GM18870 (cell line): Measurements from ENCODE around the gene MRPS5.
"Not testable (repeated sequence)": the region's sequence is repeated elsewhere in the genome, so short reads cannot be mapped to it uniquely, and the experiment has no call there.

Experiments
- ATAC-seq: cut with Tn5 transposase; IDR thresholded peaks from one replicate; pipeline ENCODE4 v1.9.1; 2021; ENCODE audit warnings: moderate library complexity; ENCODE audit not compliant: unreplicated experiment

Gene MRPS5

GRCh38 chr2:95048825-95049682 lies 72.6 kb downstream of the MRPS5 start:
- no peak for ATAC-seq

DNA sequence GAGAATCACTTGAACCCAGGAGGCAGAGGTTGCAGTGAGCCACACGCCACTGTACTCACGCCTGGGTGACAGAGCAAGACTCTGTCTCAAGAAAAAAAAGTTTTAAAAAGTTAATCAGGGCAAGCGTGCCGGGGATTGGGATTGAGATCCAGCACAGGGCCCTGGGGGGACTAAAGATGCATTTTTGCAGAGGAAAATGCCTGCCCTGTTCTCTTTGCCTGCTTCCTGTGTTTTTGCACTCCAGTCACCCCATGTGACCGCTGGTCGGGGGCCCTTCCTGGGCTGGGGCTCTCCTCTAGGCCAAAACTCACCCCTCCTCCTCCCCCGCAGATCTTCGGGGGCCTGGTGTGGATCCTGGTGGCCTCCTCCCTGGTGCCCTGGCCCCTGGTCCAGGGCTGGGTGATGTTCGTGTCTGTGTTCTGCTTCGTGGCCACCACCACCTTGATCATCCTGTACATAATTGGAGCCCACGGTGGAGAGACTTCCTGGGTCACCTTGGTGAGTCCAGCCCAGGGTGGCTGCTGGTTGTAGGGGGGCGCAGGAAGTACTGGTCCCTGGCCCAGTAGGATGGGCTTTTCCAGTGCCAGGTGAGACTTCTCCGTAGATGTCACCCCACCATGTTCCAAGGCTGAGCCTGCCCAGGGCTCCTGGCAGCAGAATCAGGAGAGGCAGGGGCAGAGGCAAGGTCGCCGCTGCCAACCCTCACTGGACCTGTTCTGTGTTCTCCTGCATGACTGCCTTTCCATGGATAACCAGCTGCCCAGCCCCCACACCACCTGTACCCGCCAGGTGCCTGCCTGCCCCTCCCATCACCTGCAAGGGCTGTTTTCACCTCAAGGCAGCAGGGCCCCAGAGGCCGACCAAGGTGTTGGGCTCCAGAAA lies 73.7 kb downstream of the MRPS5 start:
- no peak for ATAC-seq

- no peak for ATAC-seq
Measured at GRCh38 chr2:95046371-95047112, 75.1 kb downstream of the MRPS5 start.

- no peak for ATAC-seq
Measured at GRCh38 chr2:95044601-95045000, 77.0 kb downstream of the MRPS5 start.

GRCh38 chr2:95043300-95044093 lies 78.1 kb downstream of the MRPS5 start:
- peak; percentile 42 for ATAC-seq

- no peak for ATAC-seq
Measured at GRCh38 chr2:95042472-95043271, 78.9 kb downstream of the MRPS5 start.

DNA sequence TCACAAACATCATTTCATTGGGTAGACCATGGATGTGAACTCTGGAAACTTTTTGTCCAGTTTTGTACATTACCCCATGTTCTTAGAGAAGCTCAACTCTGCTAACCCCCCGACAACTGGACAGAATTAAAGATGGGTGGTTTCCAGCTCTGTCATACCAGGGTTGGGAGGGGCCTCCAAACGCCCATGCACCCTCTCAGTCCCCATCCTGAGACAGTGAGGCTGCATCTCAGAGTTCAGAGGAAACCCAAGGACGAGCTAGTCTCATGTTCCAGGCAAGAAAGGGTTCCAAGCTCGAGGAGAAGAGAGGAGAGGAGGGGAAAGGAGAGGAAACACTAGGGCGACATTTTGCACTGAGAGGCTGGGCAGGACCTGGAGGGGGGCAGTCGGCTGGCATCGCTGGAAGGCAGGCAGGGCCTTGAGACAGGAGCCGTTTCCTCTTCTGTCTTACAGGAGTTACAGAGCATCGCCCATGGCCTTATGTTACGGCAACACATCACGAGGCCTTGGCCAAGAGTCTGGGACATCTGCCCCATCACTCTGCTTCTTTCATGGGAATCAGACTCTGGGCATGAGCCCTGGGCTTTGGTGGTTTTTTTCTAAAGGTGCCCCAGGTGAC lies 79.7 kb downstream of the MRPS5 start:
- ATAC-seq, result no peak

DNA sequence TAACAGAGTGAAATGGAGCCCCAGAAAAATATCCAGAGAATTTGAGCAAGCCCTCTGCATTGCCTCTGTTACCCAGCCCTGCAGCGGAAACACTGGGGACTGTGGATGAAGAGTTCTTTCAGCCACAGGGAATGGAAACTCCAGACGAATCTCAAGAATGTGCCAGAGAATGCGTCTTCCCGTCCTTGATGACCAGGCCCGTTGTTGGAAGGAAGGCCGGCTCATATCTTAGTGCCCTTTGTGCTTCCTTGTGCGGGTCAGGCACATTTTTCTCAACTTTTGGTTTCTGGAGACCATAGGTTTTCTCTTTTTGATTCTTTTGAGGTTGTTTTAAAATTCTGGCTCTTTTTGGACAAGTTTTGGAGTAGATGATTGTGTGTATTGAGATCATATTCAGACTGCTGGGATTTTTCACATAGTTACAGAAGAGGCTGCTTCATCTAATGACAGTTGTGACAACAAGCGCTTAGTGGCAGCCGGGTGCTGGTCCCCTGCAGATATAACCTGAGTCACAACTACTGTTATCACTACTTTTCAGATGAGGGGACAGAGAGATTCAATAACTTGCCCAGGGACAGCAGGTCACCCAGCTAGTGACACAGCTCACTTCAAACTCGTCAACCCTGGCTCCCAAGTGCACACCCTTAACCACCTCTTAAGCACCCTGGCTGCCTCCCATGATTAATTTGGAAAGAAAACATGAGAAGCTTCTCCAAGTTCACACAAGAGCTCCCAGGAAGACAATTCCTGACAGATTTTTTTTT lies 80.4 kb downstream of the MRPS5 start:
- no peak for ATAC-seq

DNA sequence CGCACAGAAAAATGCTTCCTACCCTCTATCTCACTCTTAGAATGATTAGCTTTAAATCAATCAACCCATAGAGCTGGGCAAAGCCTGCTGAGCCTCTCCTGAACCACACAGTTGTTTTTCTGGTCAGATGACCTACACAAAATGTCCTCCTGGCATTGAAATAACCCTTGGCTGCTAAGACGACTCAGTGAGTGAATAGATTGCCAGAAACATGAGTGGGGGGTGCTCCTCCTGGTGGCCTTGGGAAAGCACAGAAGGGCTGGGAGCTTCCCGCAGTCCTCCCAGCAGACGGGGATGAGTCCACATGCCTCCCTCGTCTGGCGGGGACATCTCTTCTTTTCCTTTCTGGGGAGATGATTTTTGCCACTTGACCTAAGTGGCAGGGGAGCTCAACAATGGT lies 81.2 kb downstream of the MRPS5 start:
- no peak for ATAC-seq

GRCh38 chr2:95039978-95040377 lies 81.6 kb downstream of the MRPS5 start:
- no peak for ATAC-seq

GRCh38 chr2:95039363-95039762 lies 82.2 kb downstream of the MRPS5 start:
- no peak for ATAC-seq

- ATAC-seq, result no peak
Measured at GRCh38 chr2:95038635-95039298, 82.8 kb downstream of the MRPS5 start.

- not testable (repeated sequence) for ATAC-seq
Measured at GRCh38 chr2:95037841-95038585, 83.6 kb downstream of the MRPS5 start.

- no peak for ATAC-seq
Measured at GRCh38 chr2:95037384-95037839, 84.2 kb downstream of the MRPS5 start.

GRCh38 chr2:95036596-95037383 lies 84.8 kb downstream of the MRPS5 start:
- no peak for ATAC-seq
